Sigmoid colon (tissue), 7 donors: Measurements from ENCODE around the gene CHAT. TPM values are rescaled to one million over a fixed set of nuclear protein-coding genes. Genes with fewer than 3 reads are reported as not detected.

Experiments
- DNase-seq: peaks from one replicate; pipeline ENCODE4 v3.0.0-alpha.2; 2019
- H3K27ac ChIP-seq, 4 donors: fragments of 200-600 bp; sonication (generic); one replicate each; pipeline ENCODE4 v1.5.1; 2016 to 2019; ENCODE audit warnings: mild to moderate bottlenecking in 1 of 4
- H3K27me3 ChIP-seq, 3 donors: fragments of 200-600 bp; sonication (generic); one replicate each; pipeline ENCODE4 v1.5.1; 2019; ENCODE audit warnings: mild to moderate bottlenecking in 1 of 3
- H3K36me3 ChIP-seq, 4 donors: fragments of 200-600 bp; sonication (generic); one replicate each; pipeline ENCODE4 v1.5.1; 2016 to 2019
- H3K4me1 ChIP-seq, 4 donors: fragments of 200-600 bp; sonication (generic); one replicate each; pipeline ENCODE4 v1.5.1; 2017 to 2019
- H3K4me3 ChIP-seq, 4 donors: fragments of 200-600 bp; sonication (generic); one replicate each; pipeline ENCODE4 v1.5.1; 2017 to 2019; ENCODE audit warnings: mild to moderate bottlenecking in 2 of 4, moderate library complexity in 1 of 4
- H3K9me3 ChIP-seq, 4 donors: fragments of 200-600 bp in 3 of 4; sonication (generic) in 3 of 4; one replicate each; pipeline versions ENCODE4 v1.5.1 to v1.6.1; 2013 to 2019
- EP300 ChIP-seq, 4 donors: sonication (generic); formaldehyde crosslinking; IDR thresholded peaks; one replicate each; pipeline ENCODE4 v1.6.1; 2017; ENCODE audit warnings: antibody characterized with exemption in 4 of 4
- POLR2A ChIP-seq, 2 donors: fragments of 450-650 bp; IDR thresholded peaks; one replicate each; pipeline ENCODE4 v1.6.1; 2016; ENCODE audit warnings: antibody characterized with exemption in 2 of 2, mild to moderate bottlenecking in 2 of 2, moderate library complexity in 2 of 2
- POLR2AphosphoS5 ChIP-seq, 4 donors: sonication (generic); formaldehyde crosslinking; IDR thresholded peaks; one replicate each; pipeline ENCODE4 v1.6.1; 2017; ENCODE audit warnings: antibody characterized with exemption in 4 of 4
- WGBS, 2 donors: extraction: QIAGEN DNeasy Blood & Tissue Kit; methylation state at CpG; one replicate each; pipeline ENCODE4 v1.1.7; 2013; 5-methylcytosine and 5-hydroxymethylcytosine counted together
- intact Hi-C: fragments of 100-400 bp; cut with DNase I; formaldehyde crosslinking; loops from one replicate; pipeline ENCODE4 v1.15.1; 2023
- polyA plus RNA-seq, 3 donors: library from polyadenylated mRNA; stranded (reverse); fragments of 200-250 nt; gene quantifications; one replicate each; pipeline ENCODE4 v1.2.3, GENCODE V29; 2013
- total RNA-seq, 4 donors: library from RNA; depleted of rRNA; stranded (reverse); fragments of >200 nt; gene quantifications; one replicate each; pipeline ENCODE4 v1.1.0, GENCODE V29; 2016
- TF ChIP-seq, protein P1 (sequence below), 4 experiments: fragments of 450-650 bp in 3 of 4; fragments of 200-600 bp in 1 of 4; IDR thresholded peaks; one replicate each; pipeline ENCODE4 v1.5.1; 2016 to 2019; ENCODE audit warnings: antibody characterized with exemption in 4 of 4, mild to moderate bottlenecking in 3 of 4, moderate library complexity in 2 of 4
- donor health status: healthy with polysubstance abuse.
- donor health status: Bipolar disorder and iron deficiency.
- donor health status: healthy.

Gene CHAT
- total and polyA plus RNA-seq, 7 donors: 0.41 to 0.57 TPM; not detected in 5

- Histone ChIP-seq H3K27ac (no peak overlapping the region), H3K27me3 (peaks cover 0 to 16% (median 0%) of the 10 kb centered on the region in 3 donors), H3K36me3 (no peaks in the 10 kb centered on the region), H3K4me3 (no peak overlapping the region), H3K9me3 (no peaks in the 10 kb centered on the region), H3K4me1 (no peaks in the 10 kb centered on the region)
- intact Hi-C loops: no loop called here
- TF ChIP-seq POLR2AphosphoS5 (IDR thresholded peaks at IDR 0.05): no peak
- TF ChIP-seq, protein P1, sequence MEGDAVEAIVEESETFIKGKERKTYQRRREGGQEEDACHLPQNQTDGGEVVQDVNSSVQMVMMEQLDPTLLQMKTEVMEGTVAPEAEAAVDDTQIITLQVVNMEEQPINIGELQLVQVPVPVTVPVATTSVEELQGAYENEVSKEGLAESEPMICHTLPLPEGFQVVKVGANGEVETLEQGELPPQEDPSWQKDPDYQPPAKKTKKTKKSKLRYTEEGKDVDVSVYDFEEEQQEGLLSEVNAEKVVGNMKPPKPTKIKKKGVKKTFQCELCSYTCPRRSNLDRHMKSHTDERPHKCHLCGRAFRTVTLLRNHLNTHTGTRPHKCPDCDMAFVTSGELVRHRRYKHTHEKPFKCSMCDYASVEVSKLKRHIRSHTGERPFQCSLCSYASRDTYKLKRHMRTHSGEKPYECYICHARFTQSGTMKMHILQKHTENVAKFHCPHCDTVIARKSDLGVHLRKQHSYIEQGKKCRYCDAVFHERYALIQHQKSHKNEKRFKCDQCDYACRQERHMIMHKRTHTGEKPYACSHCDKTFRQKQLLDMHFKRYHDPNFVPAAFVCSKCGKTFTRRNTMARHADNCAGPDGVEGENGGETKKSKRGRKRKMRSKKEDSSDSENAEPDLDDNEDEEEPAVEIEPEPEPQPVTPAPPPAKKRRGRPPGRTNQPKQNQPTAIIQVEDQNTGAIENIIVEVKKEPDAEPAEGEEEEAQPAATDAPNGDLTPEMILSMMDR (IDR thresholded peaks at IDR 0.05): no peak
- TF ChIP-seq POLR2A (IDR thresholded peaks at IDR 0.05): no peak
- no peak for TF ChIP-seq EP300 (IDR thresholded peaks at IDR 0.05)
- WGBS, 2 donors: 70 to 77% methylated on average over 13 of the region's 13 CpGs
- DNase-seq: no peak
Observed at GRCh38 chr10:49595713-49596492, 17.9 kb upstream of the CHAT start.

DNA sequence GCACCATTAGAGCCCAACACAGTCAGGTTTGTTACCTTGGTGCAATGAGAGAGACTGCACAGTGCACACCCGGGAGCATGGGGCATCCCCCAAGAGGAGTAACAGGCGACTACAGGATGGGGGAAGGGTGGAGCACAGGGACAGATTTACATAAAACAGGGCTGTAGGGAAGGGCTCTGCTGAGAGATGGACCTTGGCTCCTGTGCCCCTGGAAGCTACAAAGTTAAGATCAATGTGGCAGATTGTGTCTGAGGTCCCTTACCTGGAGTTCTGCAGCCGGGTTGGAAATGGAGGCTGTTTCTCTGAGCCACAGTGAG is 17.4 kb upstream of the CHAT start:
- Histone ChIP-seq H3K27ac (no peak overlapping the region), H3K27me3 (peaks cover 0 to 18% (median 1%) of the 10 kb centered on the region in 3 donors), H3K36me3 (no peaks in the 10 kb centered on the region), H3K4me3 (no peak overlapping the region), H3K4me1 (no peaks in the 10 kb centered on the region), H3K9me3 (no peaks in the 10 kb centered on the region)
- WGBS, 2 donors: 35 to 59% methylated on average over 3 of the region's 3 CpGs
- TF ChIP-seq, protein P1 (IDR thresholded peaks at IDR 0.05): no peak
- TF ChIP-seq POLR2A (IDR thresholded peaks at IDR 0.05) (no peak), EP300 (IDR thresholded peaks at IDR 0.05) (no peak), POLR2AphosphoS5 (IDR thresholded peaks at IDR 0.05) (no peak)
- no peak for DNase-seq
- intact Hi-C loops: no loop called here

DNA sequence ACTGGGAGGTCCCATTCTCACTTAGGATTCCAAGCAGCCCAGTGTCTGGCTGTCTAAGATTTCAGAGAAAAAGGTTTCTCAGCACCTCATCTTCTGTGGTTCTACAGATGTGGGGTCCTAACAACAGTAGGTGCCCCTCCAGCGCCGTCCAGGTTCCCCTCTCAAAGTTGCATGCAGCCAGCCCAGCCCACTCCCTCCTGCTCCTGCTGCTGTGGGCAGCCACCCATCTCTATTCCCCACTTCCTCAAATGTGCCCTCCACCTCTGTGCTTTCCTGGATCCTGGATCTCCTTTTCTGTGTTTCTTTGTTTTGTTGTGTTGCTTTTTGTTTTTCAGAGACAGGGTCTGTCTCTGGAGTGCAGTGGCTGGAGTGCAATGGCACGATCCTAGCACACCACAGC is 17.0 kb upstream of the CHAT start:
- no peak overlapping the region for H3K27ac ChIP-seq
- whole genome bisulfite sequencing, 2 donors: 79 to 81% methylated on average over 3 of the region's 3 CpGs
- H3K9me3 ChIP-seq: no peaks in the 10 kb centered on the region
- H3K27me3 ChIP-seq: peaks cover 0 to 22% (median 5%) of the 10 kb centered on the region in 3 donors
- intact Hi-C loops: no loop called here
- no peak overlapping the region for H3K4me3 ChIP-seq
- TF ChIP-seq POLR2AphosphoS5 (IDR thresholded peaks at IDR 0.05) (no peak), POLR2A (IDR thresholded peaks at IDR 0.05) (no peak), EP300 (IDR thresholded peaks at IDR 0.05) (no peak)
- TF ChIP-seq, protein P1 (IDR thresholded peaks at IDR 0.05): no peak
- H3K36me3 ChIP-seq: no peaks in the 10 kb centered on the region
- DNase-seq: no peak
- H3K4me1 ChIP-seq: no peaks in the 10 kb centered on the region

DNA sequence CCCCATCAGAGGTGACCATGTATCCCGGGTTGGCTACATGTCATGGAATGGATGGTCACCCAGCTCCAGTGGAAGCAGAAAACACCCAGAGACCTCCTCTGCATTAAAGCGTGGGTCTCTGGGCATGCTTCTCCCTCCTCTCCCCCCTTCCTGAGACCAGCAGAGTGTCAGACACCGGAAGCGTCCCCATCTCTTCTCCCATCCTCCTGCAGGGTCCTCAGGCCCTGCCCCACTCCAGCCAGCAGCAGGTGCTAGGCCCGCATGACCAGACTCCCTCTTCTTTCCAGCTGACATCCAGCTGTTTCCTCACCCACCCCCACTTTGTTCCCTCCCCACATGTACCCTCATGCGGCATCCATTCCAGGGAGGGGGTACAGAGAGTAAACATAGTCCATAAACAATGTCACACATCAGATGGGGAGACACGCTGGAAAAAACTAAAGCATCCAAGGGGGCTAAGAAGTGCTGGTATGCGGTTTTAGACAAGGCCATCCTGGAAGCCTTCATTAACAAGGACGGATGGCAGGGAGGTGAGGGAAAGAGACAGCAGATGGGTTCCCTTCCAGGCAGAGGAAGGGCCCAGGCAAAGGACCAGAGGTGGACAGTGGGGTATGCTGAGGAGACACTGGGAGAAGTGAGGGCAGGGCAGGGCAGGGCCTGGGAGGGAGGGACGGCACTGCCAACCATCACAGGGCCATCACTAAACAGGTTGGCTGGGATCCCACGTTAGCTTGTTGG is 16.2 kb upstream of the CHAT start:
- no peaks in the 10 kb centered on the region for H3K4me1 ChIP-seq
- peaks cover 0 to 29% (median 10%) of the 10 kb centered on the region in 3 donors for H3K27me3 ChIP-seq
- WGBS, 2 donors: 68 to 79% methylated on average over 11 of the region's 11 CpGs
- H3K36me3 ChIP-seq: no peaks in the 10 kb centered on the region
- intact Hi-C loops: no loop called here
- no peak for TF ChIP-seq EP300 (IDR thresholded peaks at IDR 0.05)
- no peak for TF ChIP-seq POLR2AphosphoS5 (IDR thresholded peaks at IDR 0.05)
- TF ChIP-seq, protein P1 (IDR thresholded peaks at IDR 0.05): no peak
- TF ChIP-seq POLR2A (IDR thresholded peaks at IDR 0.05): no peak
- H3K27ac ChIP-seq: no peak overlapping the region
- no peak overlapping the region for H3K4me3 ChIP-seq
- no peak for DNase-seq
- no peaks in the 10 kb centered on the region for H3K9me3 ChIP-seq
